Fibroblast of lung (primary cell): ENCODE measurements around the gene ADAP1.

Experiments
- CTCF ChIP-seq, 2 donors: IDR thresholded peaks in 1 of 2; conservative IDR thresholded peaks in 1 of 2; 1 replicate in 1 of 2; 2 replicates in 1 of 2; pipeline ENCODE4 v1.5.1; 2011 to 2012; ENCODE audit warnings: low read length in 2 of 2, control low read depth in 1 of 2, inconsistent platforms in 1 of 2, low read depth in 1 of 2, mild to moderate bottlenecking in 1 of 2
- EZH2 ChIP-seq: IDR thresholded peaks from 2 replicates; pipeline ENCODE4 v1.5.1; 2012; ENCODE audit warnings: low read length, control low read depth, mild to moderate bottlenecking; ENCODE audit errors: missing control alignments

GRCh38 chr7:900331-901040, 54.0 kb downstream of the ADAP1 start:
- TF ChIP-seq CTCF (conservative IDR thresholded peaks at IDR 0.05 in 1 of 2, IDR thresholded peaks at IDR 0.05 in 1 of 2; ENCODE audit: low read depth in 1 of 2, low read length in 2 of 2) (no peak), EZH2 (no peak)
